IMR-90 (cell line): ENCODE measurements around the gene TMEM14C. TPM values are rescaled to one million over a fixed set of nuclear protein-coding genes. Genes with fewer than 3 reads are reported as not detected.

Experiments
- ATAC-seq: fragments of 200-7000 bp; cut with Tn5 transposase; 2 replicates; pipeline ENCODE4 v1.9.1; 2020; ENCODE audit warnings: low read depth, mild to moderate bottlenecking, moderate library complexity
- BruUV-seq: library from RNA; stranded (reverse); fragments of 400-500 nt; replicated peaks from 2 replicates; lab custom pipeline; 2021; lab: Mats Ljungman, UMichigan
- CTCF ChIA-PET: fragments of 300-600 bp; formaldehyde crosslinking; extraction: SDS; loops from one replicate; lab custom pipeline; 2021; ENCODE audit warnings: antibody characterized with exemption; lab: Yijun Ruan, JAX
- POLR2A ChIA-PET: fragments of 300-600 bp; sonication (Branson Sonifier 250); formaldehyde crosslinking; loops from one replicate; lab custom pipeline; 2022; ENCODE audit warnings: antibody characterized with exemption; ENCODE audit not compliant: unreplicated experiment; lab: Charles Lee
- DNase-seq: peaks from one replicate; pipeline ENCODE4 v3.0.0; 2013
- H2AFZ ChIP-seq: replicated peaks from 2 replicates; pipeline ENCODE3; 2013; ENCODE audit warnings: low read length, mild to moderate bottlenecking; ENCODE audit not compliant: poor library complexity
- H2AK5ac ChIP-seq: 2 replicates; pipeline ENCODE4 v1.6.1; 2013; ENCODE audit warnings: low read depth, low read length, inconsistent platforms
- H2AK9ac ChIP-seq: replicated peaks from 2 replicates; pipeline ENCODE3; 2013; ENCODE audit warnings: mild to moderate bottlenecking, low read depth, low read length, moderate library complexity; ENCODE audit not compliant: poor library complexity
- H2BK120ac ChIP-seq: 2 replicates; pipeline ENCODE4 v1.6.1; 2013; ENCODE audit warnings: low read depth, low read length, inconsistent platforms
- H2BK15ac ChIP-seq: 3 replicates; pipeline ENCODE4 v1.6.1; 2013; ENCODE audit warnings: low read depth, low read length, inconsistent platforms
- H2BK20ac ChIP-seq: 2 replicates; pipeline ENCODE4 v1.6.1; 2013; ENCODE audit warnings: low read depth, mild to moderate bottlenecking, inconsistent platforms, low read length, moderate library complexity
- H2BK5ac ChIP-seq: 2 replicates; pipeline ENCODE4 v1.6.1; 2013; ENCODE audit warnings: mild to moderate bottlenecking, low read depth, low read length, inconsistent platforms; ENCODE audit not compliant: poor library complexity, severe bottlenecking
- H3K14ac ChIP-seq: replicated peaks from 2 replicates; pipeline ENCODE4 v1.6.1; 2013; ENCODE audit warnings: low read depth, low read length, inconsistent platforms
- H3K18ac ChIP-seq: 2 replicates; pipeline ENCODE4 v1.6.1; 2013; ENCODE audit warnings: low read depth, low read length, control low read depth
- H3K23ac ChIP-seq: 2 replicates; pipeline ENCODE4 v1.6.1; 2013; ENCODE audit warnings: low read depth, low read length, inconsistent platforms
- H3K27ac ChIP-seq: 2 replicates; pipeline ENCODE4 v1.5.1; 2013; ENCODE audit warnings: mild to moderate bottlenecking, control low read depth, low read length; ENCODE audit not compliant: insufficient read depth
- H3K27me3 ChIP-seq: 2 replicates; pipeline ENCODE4 v1.6.1; 2013; ENCODE audit warnings: low read length; ENCODE audit not compliant: control insufficient read depth, insufficient read depth
- H3K36me3 ChIP-seq: 2 replicates; pipeline ENCODE4 v1.6.1; 2013; ENCODE audit warnings: low read length, mixed read lengths; ENCODE audit not compliant: control insufficient read depth, insufficient read depth
- H3K4ac ChIP-seq: 2 replicates; pipeline ENCODE4 v1.6.1; 2013; ENCODE audit warnings: low read depth, low read length, inconsistent platforms
- H3K4me1 ChIP-seq: 2 replicates; pipeline ENCODE4 v1.6.1; 2013; ENCODE audit warnings: low read length, mixed read lengths; ENCODE audit not compliant: control insufficient read depth, insufficient read depth
- H3K4me2 ChIP-seq: 2 replicates; pipeline ENCODE4 v1.6.1; 2013; ENCODE audit warnings: low read depth, mild to moderate bottlenecking, control low read depth, low read length, moderate library complexity
- H3K4me3 ChIP-seq: 2 replicates; pipeline ENCODE4 v1.5.1; 2013; ENCODE audit warnings: low read depth, mild to moderate bottlenecking, control low read depth, low read length, moderate library complexity; ENCODE audit not compliant: insufficient read depth
- H3K56ac ChIP-seq: 2 replicates; pipeline ENCODE4 v1.6.1; 2013; ENCODE audit warnings: low read length, inconsistent platforms; ENCODE audit not compliant: insufficient read depth; ENCODE audit errors: extremely low read depth
- H3K79me1 ChIP-seq, 2 experiments: 2 replicates each; pipeline ENCODE4 v1.6.1; 2013; ENCODE audit warnings: low read length in 2 of 2, inconsistent platforms in 1 of 2, low read depth in 1 of 2
- H3K9ac ChIP-seq: 2 replicates; pipeline ENCODE4 v1.6.1; 2013; ENCODE audit warnings: low read depth, low read length, control low read depth
- H3K9me1 ChIP-seq: 2 replicates; pipeline ENCODE4 v1.6.1; 2013; ENCODE audit warnings: low read length, inconsistent platforms; ENCODE audit not compliant: insufficient read depth
- H3K9me3 ChIP-seq: 2 replicates; pipeline ENCODE4 v1.6.1; 2013; ENCODE audit warnings: low read length; ENCODE audit not compliant: control insufficient read depth, insufficient read depth
- H4K20me1 ChIP-seq: 2 replicates; pipeline ENCODE4 v1.6.1; 2013; ENCODE audit warnings: low read length, inconsistent platforms; ENCODE audit not compliant: insufficient read depth
- H4K5ac ChIP-seq: 2 replicates; pipeline ENCODE4 v1.6.1; 2013; ENCODE audit warnings: mild to moderate bottlenecking, low read depth, low read length, control low read depth
- H4K8ac ChIP-seq, 2 experiments: 2 replicates each; pipeline ENCODE4 v1.6.1; 2013; ENCODE audit warnings: low read depth in 2 of 2, low read length in 2 of 2, control low read depth in 1 of 2, inconsistent platforms in 1 of 2
- H4K91ac ChIP-seq: 2 replicates; pipeline ENCODE4 v1.6.1; 2013; ENCODE audit warnings: low read depth, low read length, inconsistent platforms; ENCODE audit not compliant: insufficient read depth
- ELK1 ChIP-seq: fragments of 150-350 bp; IDR thresholded peaks from 2 replicates; pipeline ENCODE4 v1.6.1; 2016; ENCODE audit warnings: low read depth, mild to moderate bottlenecking, low read length, moderate library complexity, borderline replicate concordance
- MAFK ChIP-seq: IDR thresholded peaks from 2 replicates; pipeline ENCODE4 v1.6.1; 2012; ENCODE audit warnings: low read depth, low read length, improper control_type of control experiment
- MAZ ChIP-seq: IDR thresholded peaks from 2 replicates; pipeline ENCODE4 v1.6.1; 2012; ENCODE audit warnings: low read depth, mild to moderate bottlenecking, low read length, improper control_type of control experiment, moderate library complexity, borderline replicate concordance
- WGBS, 2 experiments: methylation state at CpG; one replicate each; pipeline versions ENCODE4 v1.1.5 to v1.1.7; 2013; ENCODE audit warnings: missing lambda C conversion rate in 2 of 2; ENCODE audit not compliant: insufficient read length in 1 of 2; ENCODE audit errors: extremely low coverage in 2 of 2; 5-methylcytosine and 5-hydroxymethylcytosine counted together
- dilution Hi-C: fragments of 300-500 bp; cut with HindIII; formaldehyde crosslinking; loops from one replicate; pipeline ENCODE4 v1.14.3; 2018; ENCODE audit warnings: low sequenced_read_pairs; ENCODE audit not compliant: unreplicated experiment
- in situ Hi-C: fragments of 300-500 bp; cut with MboI; formaldehyde crosslinking; loops from 3 replicates; pipeline ENCODE4 v1.14.3; 2019; ENCODE audit warnings: low sequenced_read_pairs, inconsistent platforms, mixed read lengths
- intact Hi-C: fragments of 100-400 bp; cut with micrococcal nuclease; formaldehyde crosslinking; loops from 2 replicates; pipeline ENCODE4 v1.10.0; 2022
- polyA plus RNA-seq, 3 experiments: library from polyadenylated mRNA; depleted of rRNA; stranded (reverse); fragments of >200 nt; gene quantifications; 2 replicates each; pipeline ENCODE4 v1.2.3, GENCODE V29; 2012; ENCODE audit warnings: low replicate concordance in 1 of 3
- total RNA-seq: library from RNA; depleted of rRNA; stranded (reverse); fragments of >200 nt; gene quantifications from 2 replicates; pipeline ENCODE4 v1.2.3, GENCODE V29; 2012

TMEM14C gene
- total and polyA plus RNA-seq, 2 of the 4 experiments (the other 2 are of a cell fraction) = 129 to 175 TPM

- H3K56ac ChIP-seq = no peak overlapping the region
- no peak overlapping the region for H2BK120ac ChIP-seq
- no peak overlapping the region for H4K5ac ChIP-seq
- in situ Hi-C loops (loop anchor here (25.0 kb wide), 1 partner anchor 1246 kb away; no protein-coding TSS in a partner anchor), intact Hi-C loops (no loop called here), dilution Hi-C loops (no loop called here)
- H3K4me2 ChIP-seq = no peak overlapping the region
- DNase-seq = no peak
- no peak overlapping the region for H2BK20ac ChIP-seq
- H4K91ac ChIP-seq = no peak overlapping the region
- H3K27me3 ChIP-seq = no peaks in the 10 kb centered on the region
- no peak overlapping the region for H4K8ac ChIP-seq
- no peaks in the 10 kb centered on the region for H3K9me1 ChIP-seq
- H2BK15ac ChIP-seq = no peak overlapping the region
- no peak overlapping the region for H3K9ac ChIP-seq
- TF ChIP-seq ELK1 (no peak), MAZ (no peak), MAFK (peak; percentile 78)
- H4K20me1 ChIP-seq = no peaks in the 10 kb centered on the region
- POLR2A ChIA-PET = no interaction called here
- no peak overlapping the region for H3K27ac ChIP-seq
- CTCF ChIA-PET = no interaction called here
- H3K4ac ChIP-seq = no peak overlapping the region
- no peak overlapping the region for H2AFZ ChIP-seq
- H3K4me3 ChIP-seq = no peak overlapping the region
- H2BK5ac ChIP-seq = no peak overlapping the region
- WGBS, 2 experiments = 94% methylated on average over 6 of the region's 17 CpGs; no CpG with 5 or more reads in 1 of the 2 experiments
- no peak overlapping the region for H3K14ac ChIP-seq
- peaks cover 35% of the 10 kb centered on the region for H3K36me3 ChIP-seq
- H3K18ac ChIP-seq = no peak overlapping the region
- no peak overlapping the region for H2AK9ac ChIP-seq
- peaks cover 13 to 24% of the 10 kb centered on the region in 2 experiments for H3K79me1 ChIP-seq
- no TSS peak for BruUV-seq
- H2AK5ac ChIP-seq = no peak overlapping the region
- no peak overlapping the region for H3K23ac ChIP-seq
- H3K9me3 ChIP-seq = no peaks in the 10 kb centered on the region
- ATAC-seq = no peak
- peaks cover 3% of the 10 kb centered on the region; the same call in 1 of the 2 replicates for H3K4me1 ChIP-seq
Observed at GRCh38 chr6:10733151-10733715, 10.4 kb downstream of the TMEM14C start.
